ENCODE data around the gene ATG16L1.
"Not testable (repeated sequence)": the region's sequence is repeated elsewhere in the genome, so short reads cannot be mapped to it uniquely, and the experiment has no call there.

The ATG16L1 gene

DNA sequence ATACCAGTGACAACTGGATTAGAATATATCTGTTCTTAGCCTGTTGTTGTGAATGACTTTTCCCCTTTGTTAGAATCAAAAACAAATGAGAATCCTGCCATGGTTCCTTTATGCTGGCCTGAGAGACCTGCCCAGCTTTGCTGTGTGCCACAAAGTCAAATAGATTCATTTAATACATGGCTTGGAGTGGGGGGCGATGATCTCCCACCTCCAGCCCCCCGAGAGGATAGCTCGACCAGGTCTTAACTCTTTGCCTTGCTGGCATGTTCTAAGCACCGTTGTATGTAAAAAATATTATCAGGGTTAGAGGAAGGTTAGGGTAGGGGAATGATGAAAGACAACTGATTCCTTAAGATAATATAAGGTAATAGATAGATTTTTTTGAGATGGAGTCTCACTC lies 80.7 kb downstream of the ATG16L1 start:
- DNase-seq (ENCODE audit: low read depth in 2 of 2) = no peak

DNA sequence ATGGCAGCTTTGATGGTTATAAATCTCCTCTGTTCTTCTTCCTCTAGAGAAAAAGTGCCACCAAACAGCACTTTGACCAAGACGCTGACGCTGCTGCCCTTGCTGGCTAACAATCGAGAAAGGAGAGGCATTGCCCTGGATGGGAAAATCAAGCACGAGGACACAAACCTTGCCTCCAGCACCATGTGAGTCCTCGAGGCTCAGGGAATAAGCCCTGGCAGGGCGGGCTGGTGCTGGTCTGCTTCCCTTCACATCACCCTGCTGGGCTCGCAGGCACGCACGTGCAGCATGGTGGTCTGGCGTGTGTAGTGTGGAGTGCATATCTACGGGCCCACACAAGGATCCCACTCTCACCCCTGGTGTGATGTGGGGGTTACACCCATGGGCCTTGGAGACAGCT lies 83.4 kb downstream of the ATG16L1 start:
- DNase-seq (ENCODE audit: low read depth in 2 of 2) = no peak

DNA sequence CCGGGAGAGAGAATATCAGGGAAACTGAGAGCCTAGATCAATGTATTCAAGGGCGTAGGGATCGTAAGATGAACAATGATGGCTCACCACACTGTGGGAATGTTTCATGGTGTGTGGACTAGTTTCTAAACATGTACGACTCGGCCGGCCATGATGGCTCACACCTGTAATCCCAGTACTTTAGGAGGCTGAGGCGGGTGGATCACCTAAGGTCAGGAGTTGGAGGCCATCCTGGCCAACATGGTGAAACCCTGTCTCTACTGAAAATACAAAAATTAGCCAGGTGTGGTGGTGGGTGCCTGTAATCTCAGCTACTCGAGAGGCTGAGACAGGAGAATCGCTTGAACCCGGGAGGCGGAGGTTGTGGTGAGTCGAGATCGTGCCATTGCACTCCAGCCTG lies 84.6 kb downstream of the ATG16L1 start:
- DNase-seq (ENCODE audit: low read depth in 2 of 2) = not testable (repeated sequence)

DNA sequence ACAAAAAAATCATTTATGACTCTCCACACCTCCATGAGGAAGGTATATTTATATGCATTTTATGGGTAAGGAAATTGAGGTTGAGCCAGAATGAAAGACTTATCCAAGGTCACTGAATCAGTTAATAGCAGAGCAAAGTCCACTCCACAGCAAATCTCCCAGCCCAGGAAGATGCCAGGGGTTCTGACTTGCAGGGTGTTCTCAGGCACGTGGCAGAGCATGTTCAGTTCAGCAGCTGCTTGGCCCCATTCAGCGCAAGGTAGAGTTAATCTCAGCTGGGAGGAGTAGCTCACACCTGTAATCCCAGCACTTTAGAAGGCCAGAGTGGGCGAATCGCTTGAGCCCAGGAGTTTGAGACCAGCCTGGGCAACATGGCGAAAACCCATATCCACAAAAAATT lies 85.1 kb downstream of the ATG16L1 start:
- DNase-seq (ENCODE audit: low read depth in 2 of 2) = no peak

DNA sequence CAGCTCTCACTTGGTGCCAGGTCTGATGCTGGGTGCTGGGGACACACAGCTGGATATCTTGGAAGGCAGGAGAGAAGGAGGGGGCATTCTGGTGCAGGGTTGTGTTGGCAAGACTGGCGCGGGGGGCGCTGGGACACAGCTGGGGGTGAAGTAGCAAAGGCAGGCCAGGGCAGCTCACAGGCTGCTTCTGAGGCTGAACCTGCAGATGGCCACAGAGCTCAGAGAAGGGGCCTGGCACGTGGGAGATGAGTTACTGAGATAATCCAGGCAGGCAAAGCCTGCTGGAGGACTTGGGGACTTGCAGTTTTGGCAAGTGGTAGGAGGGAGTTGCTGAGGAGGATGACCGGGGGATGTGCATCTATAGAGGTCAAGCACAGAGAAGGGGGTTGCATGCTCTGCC lies 86.6 kb downstream of the ATG16L1 start:
- DNase-seq (ENCODE audit: low read depth in 2 of 2) = no peak

DNA sequence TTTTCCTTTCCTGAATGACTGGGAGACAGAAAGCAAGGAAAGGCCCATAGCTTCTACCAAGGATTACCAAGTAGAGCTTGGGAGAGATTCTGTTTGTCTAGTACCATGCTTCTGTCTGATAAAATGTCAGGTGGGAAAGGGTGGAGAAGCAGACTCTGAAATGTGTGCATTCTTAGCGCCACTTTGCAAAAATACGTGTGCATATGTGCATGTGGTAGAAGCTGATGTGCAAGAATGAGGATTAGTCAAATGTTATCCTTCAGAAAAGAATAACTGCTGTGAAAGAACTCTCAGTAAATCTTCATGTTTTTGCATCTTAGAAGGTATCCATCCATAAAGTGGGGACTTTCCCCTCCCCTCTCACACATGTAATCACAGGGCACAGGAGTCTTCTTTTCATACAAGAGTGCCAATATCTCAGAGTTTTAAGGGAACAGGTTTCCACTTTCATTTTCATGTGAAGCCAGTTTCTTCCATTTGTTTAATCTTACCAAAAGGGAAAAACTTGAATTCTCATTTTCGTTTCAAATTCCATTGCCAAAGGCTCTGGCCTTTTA lies 87.4 kb downstream of the ATG16L1 start:
- DNase-seq (ENCODE audit: low read depth in 2 of 2) = no peak

DNA sequence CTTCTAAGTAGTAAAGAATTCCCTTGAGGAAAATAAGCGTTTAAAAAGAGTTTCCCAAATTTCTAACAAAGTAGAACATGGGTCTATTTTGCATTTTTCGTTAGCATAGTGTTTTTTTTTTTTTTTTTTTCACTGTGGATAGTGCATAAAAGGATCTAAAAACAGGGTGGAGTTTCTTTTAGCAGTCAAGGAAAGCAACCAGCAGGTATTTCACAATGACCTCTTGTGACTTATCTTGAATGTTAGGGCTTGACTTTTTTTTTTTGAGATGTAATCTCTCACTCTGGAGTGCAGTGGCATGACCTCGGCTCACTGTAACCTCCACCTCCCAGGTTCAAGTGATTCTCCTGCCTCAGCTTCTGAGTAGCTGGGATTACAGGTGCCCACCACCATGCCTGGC lies 88.0 kb downstream of the ATG16L1 start:
- no peak for DNase-seq (ENCODE audit: low read depth in 2 of 2)

DNA sequence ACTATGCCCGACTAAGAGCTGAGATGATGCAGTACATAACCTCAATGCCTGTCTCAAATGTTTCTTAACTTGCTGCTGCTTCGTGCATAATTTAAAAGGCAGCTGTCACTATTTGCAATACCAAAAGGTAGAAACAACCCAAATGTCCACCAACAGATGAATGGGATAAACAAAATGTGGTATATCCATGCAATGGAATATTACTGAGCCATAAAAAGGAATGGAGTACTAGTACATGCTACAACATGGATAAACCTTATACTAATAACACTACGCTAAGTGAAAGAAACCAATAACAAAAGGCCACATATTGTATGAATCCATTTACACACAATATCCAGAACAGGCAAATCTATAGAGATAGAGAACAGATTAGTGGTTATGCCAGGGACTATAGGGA lies 89.8 kb downstream of the ATG16L1 start:
- DNase-seq (ENCODE audit: low read depth in 2 of 2) = no peak

DNA sequence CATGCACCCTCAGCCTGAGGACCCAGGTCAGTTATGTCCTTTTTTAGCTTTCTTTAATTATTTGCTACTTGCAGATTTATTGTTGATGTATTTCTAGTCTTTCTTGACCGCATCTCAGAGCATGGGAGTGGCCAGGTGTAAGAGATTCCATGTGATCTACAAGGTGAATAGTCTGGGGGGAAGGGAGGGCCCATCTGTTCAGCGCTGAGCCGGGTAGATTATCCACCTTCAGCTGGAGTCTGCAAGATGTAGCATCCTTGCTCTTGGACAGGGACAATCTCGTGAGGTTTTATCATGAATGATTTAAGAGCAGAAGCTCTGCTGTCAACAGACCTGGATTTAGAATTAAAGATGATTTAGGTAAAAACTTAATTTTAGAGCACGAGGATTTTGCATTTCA lies 90.8 kb downstream of the ATG16L1 start:
- no peak for DNase-seq (ENCODE audit: low read depth in 2 of 2)

DNA sequence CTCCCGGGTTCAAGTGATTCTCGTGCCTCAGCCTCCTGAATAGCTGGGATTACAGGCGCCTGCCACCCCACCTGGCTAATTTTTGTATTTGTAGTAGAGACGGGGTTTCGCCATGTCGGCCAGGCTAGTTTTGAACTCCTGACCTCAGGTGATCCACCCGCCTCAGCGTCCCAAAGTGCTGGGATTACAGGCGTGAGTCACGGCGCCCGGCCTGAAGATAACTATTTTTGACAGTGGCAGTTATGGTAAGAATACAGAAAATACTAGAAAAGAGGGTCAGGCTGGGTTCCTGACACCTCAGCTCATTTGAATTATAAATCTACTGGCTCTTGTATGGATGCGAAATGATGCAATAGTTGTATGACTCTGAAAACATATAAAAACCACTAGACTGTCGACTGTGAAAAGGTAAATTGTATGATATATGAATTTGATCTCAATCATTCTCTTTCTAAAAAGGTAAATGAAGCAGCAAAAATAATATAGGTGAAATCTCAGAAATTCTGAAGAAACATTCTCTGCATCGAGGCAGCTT lies 91.8 kb downstream of the ATG16L1 start:
- DNase-seq (ENCODE audit: low read depth in 2 of 2) = no peak
